H1 (cell line): ENCODE results near the gene TAF7. TPM values are rescaled to one million over a fixed set of nuclear protein-coding genes. Genes with fewer than 3 reads are reported as not detected.

Experiments used
- CTCF ChIA-PET: fragments of 300-600 bp; sonication (Branson Sonifier 250); formaldehyde crosslinking; loops from one replicate; lab custom pipeline; 2021; ENCODE audit not compliant: partially characterized antibody; lab: Charles Lee
- POLR2A ChIA-PET: fragments of 300-600 bp; sonication (Branson Sonifier 250); formaldehyde crosslinking; loops from one replicate; lab custom pipeline; 2021; ENCODE audit warnings: inconsistent platforms; ENCODE audit not compliant: partially characterized antibody; lab: Charles Lee
- DNase-seq, 2 experiments: peaks; one replicate each; pipeline versions ENCODE4 v3.0.0 to v3.0.0-alpha.2; 2010 to 2022; ENCODE audit warnings: low spot score in 2 of 2, low read depth in 1 of 2, mixed read lengths in 1 of 2
- FAIRE-seq: peaks from 2 replicates; lab custom pipeline; 2011; peaks lifted over from hg19 to GRCh38; lab: Jason Lieb, UNC
- H2AFZ ChIP-seq: 2 replicates; pipeline ENCODE4 v1.8.1; 2012; ENCODE audit warnings: low read length, inconsistent platforms
- H2AK5ac ChIP-seq: 2 replicates; pipeline ENCODE4 v1.6.1; 2013; ENCODE audit warnings: low read depth, low read length
- H2BK120ac ChIP-seq: replicated peaks from 2 replicates; pipeline ENCODE3; 2013; ENCODE audit warnings: low read depth, low read length, inconsistent platforms
- H2BK12ac ChIP-seq: 2 replicates; pipeline ENCODE4 v1.6.1; 2013; ENCODE audit warnings: low read depth, low read length
- H2BK15ac ChIP-seq: 2 replicates; pipeline ENCODE4 v1.6.1; 2013; ENCODE audit warnings: low read length
- H2BK20ac ChIP-seq: 2 replicates; pipeline ENCODE4 v1.6.1; 2013; ENCODE audit warnings: low read length
- H2BK5ac ChIP-seq: 2 replicates; pipeline ENCODE4 v1.6.1; 2013; ENCODE audit warnings: low read depth, low read length
- H3K14ac ChIP-seq: 2 replicates; pipeline ENCODE4 v1.6.1; 2013; ENCODE audit warnings: inconsistent platforms; ENCODE audit not compliant: insufficient read length
- H3K18ac ChIP-seq: 2 replicates; pipeline ENCODE4 v1.6.1; 2013; ENCODE audit warnings: low read length; ENCODE audit errors: extremely low read depth
- H3K23ac ChIP-seq: 2 replicates; pipeline ENCODE4 v1.6.1; 2013; ENCODE audit warnings: inconsistent platforms; ENCODE audit not compliant: insufficient read length
- H3K23me2 ChIP-seq: 2 replicates; pipeline ENCODE4 v1.6.1; 2013; ENCODE audit warnings: low read depth, low read length
- H3K27ac ChIP-seq: 2 replicates; pipeline ENCODE4 v1.6.1; 2011; ENCODE audit warnings: low read depth, low read length, inconsistent platforms
- H3K27me3 ChIP-seq, 4 experiments: replicated peaks in 1 of 4; 1 replicate in 1 of 4; 2 replicates in 3 of 4; pipeline versions ENCODE4 v1.6.1 to v1.8.1; 2011 to 2013; ENCODE audit warnings: low read length in 3 of 4, mild to moderate bottlenecking in 3 of 4, inconsistent platforms in 2 of 4, mixed read lengths in 2 of 4, moderate library complexity in 1 of 4; ENCODE audit not compliant: control insufficient read depth in 3 of 4, insufficient read depth in 3 of 4; ENCODE audit errors: extremely low read depth in 1 of 4
- H3K36me3 ChIP-seq, 4 experiments: 2 replicates each; pipeline versions ENCODE4 v1.6.1 to v1.8.1; 2011 to 2013; ENCODE audit warnings: mild to moderate bottlenecking in 4 of 4, low read length in 3 of 4, moderate library complexity in 2 of 4, control low read depth in 1 of 4, inconsistent platforms in 1 of 4; ENCODE audit not compliant: insufficient read depth in 4 of 4, control insufficient read depth in 2 of 4
- H3K4ac ChIP-seq: replicated peaks from 2 replicates; pipeline ENCODE3; 2013; ENCODE audit warnings: low read length, low read depth, mixed read lengths, inconsistent platforms; ENCODE audit not compliant: insufficient read length
- H3K4me1 ChIP-seq, 4 experiments: replicated peaks in 1 of 4; 1 replicate in 1 of 4; 2 replicates in 3 of 4; pipeline versions ENCODE4 v1.6.1 to v1.8.1; 2011 to 2013; ENCODE audit warnings: low read length in 3 of 4, inconsistent platforms in 2 of 4, mixed read lengths in 1 of 4; ENCODE audit not compliant: insufficient read depth in 4 of 4, control insufficient read depth in 3 of 4
- H3K4me2 ChIP-seq, 2 experiments: 2 replicates each; pipeline versions ENCODE4 v1.6.1 to v1.8.1; 2011 to 2013; ENCODE audit warnings: low read depth in 2 of 2, low read length in 2 of 2, control low read depth in 1 of 2, inconsistent platforms in 1 of 2, mild to moderate bottlenecking in 1 of 2; ENCODE audit not compliant: insufficient read depth in 1 of 2
- H3K4me3 ChIP-seq, 4 experiments: fragments of 200-600, 300-600 bp in 1 of 4; sonication (generic), shearing (Covaris generic), sonication (Bioruptor Twin) in 1 of 4; 2 replicates each; pipeline versions ENCODE4 v1.5.1 to v1.8.1; 2011 to 2016; ENCODE audit warnings: low read length in 4 of 4, low read depth in 3 of 4, control low read depth in 2 of 4, inconsistent platforms in 2 of 4, mild to moderate bottlenecking in 2 of 4, mixed read lengths in 1 of 4, moderate library complexity in 1 of 4; ENCODE audit not compliant: insufficient read depth in 2 of 4; ENCODE audit errors: extremely low read depth in 1 of 4
- H3K56ac ChIP-seq: replicated peaks from 2 replicates; pipeline ENCODE3; 2013; ENCODE audit warnings: low read depth, mild to moderate bottlenecking, mixed read lengths, low read length, inconsistent platforms; ENCODE audit not compliant: insufficient read length
- H3K79me1 ChIP-seq: 2 replicates; pipeline ENCODE4 v1.6.1; 2013; ENCODE audit warnings: low read depth, low read length, control low read depth
- H3K79me2 ChIP-seq, 2 experiments: 2 replicates each; pipeline versions ENCODE4 v1.6.1 to v1.8.1; 2012 to 2013; ENCODE audit warnings: low read length in 2 of 2, mild to moderate bottlenecking in 2 of 2, inconsistent platforms in 1 of 2; ENCODE audit not compliant: insufficient read depth in 2 of 2, control insufficient read depth in 1 of 2
- H3K9ac ChIP-seq, 4 experiments: replicated peaks in 1 of 4; 1 replicate in 1 of 4; 2 replicates in 3 of 4; pipeline versions ENCODE4 v1.6.1 to v1.8.1; 2011 to 2013; ENCODE audit warnings: low read depth in 3 of 4, low read length in 3 of 4, control low read depth in 2 of 4, mild to moderate bottlenecking in 2 of 4, moderate library complexity in 2 of 4, inconsistent platforms in 1 of 4; ENCODE audit errors: extremely low read depth in 1 of 4
- H3K9me3 ChIP-seq, 2 experiments: 2 replicates each; pipeline versions ENCODE4 v1.6.1 to v1.8.1; 2012 to 2013; ENCODE audit warnings: mild to moderate bottlenecking in 2 of 2, moderate library complexity in 2 of 2, control low read depth in 1 of 2, inconsistent platforms in 1 of 2, low read depth in 1 of 2, low read length in 1 of 2, mixed read lengths in 1 of 2; ENCODE audit not compliant: insufficient read depth in 2 of 2
- H4K20me1 ChIP-seq, 2 experiments: replicated peaks in 1 of 2; 2 replicates each; pipeline versions ENCODE3 to v1.8.1; 2011 to 2013; ENCODE audit warnings: inconsistent platforms in 2 of 2, low read length in 2 of 2, mild to moderate bottlenecking in 1 of 2; ENCODE audit not compliant: insufficient read depth in 2 of 2, control insufficient read depth in 1 of 2
- H4K5ac ChIP-seq: 2 replicates; pipeline ENCODE4 v1.6.1; 2013; ENCODE audit warnings: low read length, low read depth, mixed read lengths, inconsistent platforms; ENCODE audit not compliant: insufficient read length
- H4K8ac ChIP-seq: 2 replicates; pipeline ENCODE4 v1.8.0; 2013; ENCODE audit warnings: mild to moderate bottlenecking, moderate library complexity, low read length, inconsistent platforms; ENCODE audit not compliant: insufficient read depth; ENCODE audit errors: extremely low read depth
- H4K91ac ChIP-seq: replicated peaks from 2 replicates; pipeline ENCODE3; 2013; ENCODE audit warnings: low read length, mixed read lengths, inconsistent platforms; ENCODE audit not compliant: insufficient read length
- BACH1 ChIP-seq: IDR thresholded peaks from 2 replicates; pipeline ENCODE4 v1.6.1; 2012; ENCODE audit warnings: low read length, improper control_type of control experiment
- RAD21 ChIP-seq, 2 experiments: IDR thresholded peaks in 1 of 2; conservative IDR thresholded peaks in 1 of 2; 2 replicates each; pipeline ENCODE4 v1.6.1; 2011; ENCODE audit warnings: low read depth in 2 of 2, low read length in 2 of 2, improper control_type of control experiment in 1 of 2, inconsistent platforms in 1 of 2, mild to moderate bottlenecking in 1 of 2, moderate library complexity in 1 of 2
- SAP30 ChIP-seq: fragments of 300-600 bp; sonication (generic); IDR thresholded peaks from 2 replicates; pipeline ENCODE4 v1.7.1; 2012; ENCODE audit warnings: low read length, moderate library complexity, mild to moderate bottlenecking, inconsistent platforms; ENCODE audit not compliant: insufficient read depth, insufficient replicate concordance
- SRF ChIP-seq: IDR thresholded peaks from 2 replicates; pipeline ENCODE4 v1.6.1; 2011; ENCODE audit warnings: mild to moderate bottlenecking, low read depth, low read length, moderate library complexity
- WGBS, 2 experiments: shearing (Covaris generic) in 1 of 2; methylation state at CpG; one replicate each; pipeline versions ENCODE4 v1.1.6 to v1.1.7; 2013 to 2015; ENCODE audit warnings: low lambda C conversion rate in 2 of 2, mixed read lengths in 2 of 2, inconsistent platforms in 1 of 2, low coverage in 1 of 2, missing lambda C conversion rate in 1 of 2; ENCODE audit not compliant: insufficient replicate concordance in 2 of 2, insufficient coverage in 1 of 2, insufficient read length in 1 of 2; ENCODE audit errors: extremely low coverage in 1 of 2, missing lambda C conversion rate in 1 of 2; 5-methylcytosine and 5-hydroxymethylcytosine counted together
- polyA plus RNA-seq, 7 experiments: library from polyadenylated mRNA; depleted of rRNA in 3 of 7; stranded (reverse) in 5 of 7; unstranded in 2 of 7; fragments of >200 nt in 5 of 7; fragments of 200-250 nt in 2 of 7; gene quantifications; 1 replicate in 5 of 7; 2 replicates in 1 of 7; 4 replicates in 1 of 7; pipeline versions ENCODE4 v1.2.1 to v1.2.3, GENCODE V29; 2011 to 2013; ENCODE audit warnings: missing spikeins in 2 of 7, mixed read lengths in 2 of 7
- total RNA-seq: library from RNA; stranded (reverse); fragmentation: NEBNext Ultra II Directional; extraction: Animal tissue kit (Norgen Biotek cat#: 25700); gene quantifications from 2 replicates; pipeline ENCODE4 v1.2.1, GENCODE V29; 2021
- TF ChIP-seq, protein P1 (sequence below): IDR thresholded peaks from 2 replicates; pipeline ENCODE4 v1.6.1; 2012; ENCODE audit warnings: inconsistent platforms
- TF ChIP-seq, protein P2 (sequence below), 3 experiments: IDR thresholded peaks; 1 replicate in 2 of 3; 2 replicates in 1 of 3; pipeline versions ENCODE4 v1.5.1 to v1.6.1; 2011; ENCODE audit warnings: low read length in 3 of 3, mild to moderate bottlenecking in 3 of 3, inconsistent platforms in 2 of 3, low read depth in 1 of 3, moderate library complexity in 1 of 3; ENCODE audit not compliant: insufficient read depth in 1 of 3; ENCODE audit errors: control extremely low read depth in 1 of 3

Gene TAF7
- total and polyA plus RNA-seq, 2 of the 8 experiments (the other 6 are each of a cell fraction or from before 2014, with no cell fraction given), result 29.8 to 101 TPM

DNA sequence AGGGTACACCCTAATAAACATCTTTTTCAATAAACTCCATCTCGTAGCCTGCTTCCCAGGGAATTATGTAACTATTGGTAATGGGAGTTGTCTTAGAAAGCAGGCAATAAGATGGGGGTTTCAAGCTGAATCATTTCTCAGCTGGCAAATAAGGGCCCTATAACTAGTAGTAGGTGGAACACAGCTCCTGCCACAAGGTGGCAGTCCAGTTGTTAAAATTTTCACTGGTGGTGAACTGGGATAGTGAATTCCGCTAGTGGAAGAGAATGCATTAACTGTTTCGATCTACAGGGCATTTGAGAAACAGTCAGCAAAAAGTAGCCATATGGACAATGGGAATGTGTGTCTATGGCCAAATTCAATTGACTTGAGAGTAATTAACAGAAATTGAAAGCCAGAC, 47.7 kb downstream of the TAF7 start:
- ChIA-PET POLR2A (interaction anchor here (0.5 to 1.7 kb wide), 3 partner anchors 27 to 138 kb away, joined by 3 to 4 read pairs (median 3); partner anchors contain the start of gene PCDHB5), CTCF (interaction anchor here (0.6 to 4.9 kb wide), 36 partner anchors 8 to 555 kb away, joined by 3 to 35 read pairs (median 5); partner anchors contain the start of genes PCDHB10, PCDHB14, PCDHB15 and PCDHB16)
- Histone ChIP-seq H3K4me2 (no peak overlapping the region), H3K23ac (no peak overlapping the region), H4K5ac (no peak overlapping the region), H3K27ac (no peak overlapping the region), H4K8ac (no peak overlapping the region), H2BK5ac (no peak overlapping the region), H2BK120ac (no peak overlapping the region), H4K91ac (no peak overlapping the region), H3K4ac (no peak overlapping the region), H3K79me1 (no peaks in the 10 kb centered on the region), H2AK5ac (no peak overlapping the region), H3K4me1 (no peaks in the 10 kb centered on the region), H3K27me3 (no peaks in the 10 kb centered on the region), H3K23me2 (no peaks in the 10 kb centered on the region), H3K9ac (no peak overlapping the region), H3K36me3 (peaks cover 0 to 3% (median 0%) of the 10 kb centered on the region in 4 experiments; a peak in 1 of 8 replicates), H2BK20ac (no peak overlapping the region), H4K20me1 (no peaks in the 10 kb centered on the region), H2BK15ac (no peak overlapping the region), H2BK12ac (no peak overlapping the region), H3K14ac (no peak overlapping the region)
- peak; percentile 3 to 44 for DNase-seq
- WGBS, 2 experiments, result 86% methylated on average over 3 of the region's 3 CpGs; no CpG with 5 or more reads in 1 of the 2 experiments
- FAIRE-seq, result peak; percentile 62
- TF ChIP-seq, protein P1, sequence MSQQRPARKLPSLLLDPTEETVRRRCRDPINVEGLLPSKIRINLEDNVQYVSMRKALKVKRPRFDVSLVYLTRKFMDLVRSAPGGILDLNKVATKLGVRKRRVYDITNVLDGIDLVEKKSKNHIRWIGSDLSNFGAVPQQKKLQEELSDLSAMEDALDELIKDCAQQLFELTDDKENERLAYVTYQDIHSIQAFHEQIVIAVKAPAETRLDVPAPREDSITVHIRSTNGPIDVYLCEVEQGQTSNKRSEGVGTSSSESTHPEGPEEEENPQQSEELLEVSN, result no peak
- TF ChIP-seq, protein P2, sequence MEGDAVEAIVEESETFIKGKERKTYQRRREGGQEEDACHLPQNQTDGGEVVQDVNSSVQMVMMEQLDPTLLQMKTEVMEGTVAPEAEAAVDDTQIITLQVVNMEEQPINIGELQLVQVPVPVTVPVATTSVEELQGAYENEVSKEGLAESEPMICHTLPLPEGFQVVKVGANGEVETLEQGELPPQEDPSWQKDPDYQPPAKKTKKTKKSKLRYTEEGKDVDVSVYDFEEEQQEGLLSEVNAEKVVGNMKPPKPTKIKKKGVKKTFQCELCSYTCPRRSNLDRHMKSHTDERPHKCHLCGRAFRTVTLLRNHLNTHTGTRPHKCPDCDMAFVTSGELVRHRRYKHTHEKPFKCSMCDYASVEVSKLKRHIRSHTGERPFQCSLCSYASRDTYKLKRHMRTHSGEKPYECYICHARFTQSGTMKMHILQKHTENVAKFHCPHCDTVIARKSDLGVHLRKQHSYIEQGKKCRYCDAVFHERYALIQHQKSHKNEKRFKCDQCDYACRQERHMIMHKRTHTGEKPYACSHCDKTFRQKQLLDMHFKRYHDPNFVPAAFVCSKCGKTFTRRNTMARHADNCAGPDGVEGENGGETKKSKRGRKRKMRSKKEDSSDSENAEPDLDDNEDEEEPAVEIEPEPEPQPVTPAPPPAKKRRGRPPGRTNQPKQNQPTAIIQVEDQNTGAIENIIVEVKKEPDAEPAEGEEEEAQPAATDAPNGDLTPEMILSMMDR (IDR thresholded peaks at IDR 0.05; ENCODE audit: control extremely low read depth in 1 of 3, insufficient read depth in 1 of 3, low read depth in 1 of 3, low read length in 3 of 3), result peak in 2 of 3 experiments; percentile 41 to 49; a peak in 2 of 4 replicates
- peak; percentile 37 to 49; a peak in 3 of 4 replicates for TF ChIP-seq RAD21 (IDR thresholded peaks at IDR 0.05 in 1 of 2, conservative IDR thresholded peaks at IDR 0.05 in 1 of 2; ENCODE audit: low read depth in 2 of 2, low read length in 2 of 2)
- TF ChIP-seq BACH1, result no peak
- no peak for TF ChIP-seq SRF
- no peak for TF ChIP-seq SAP30
- TF ChIP-seq, all 59 proteins: peak for 2
- Histone ChIP-seq H3K56ac (no peak overlapping the region), H3K4me3 (no peak overlapping the region), H3K9me3 (peaks cover 25 to 63% of the 10 kb centered on the region in 2 experiments), H3K79me2 (no peaks in the 10 kb centered on the region), H2AFZ (no peak overlapping the region), H3K18ac (no peak overlapping the region)
